Gastrocnemius medialis (tissue), 4 donors: Measurements from ENCODE around the gene DOCK8. TPM values are rescaled to one million over a fixed set of nuclear protein-coding genes. Genes with fewer than 3 reads are reported as not detected.

ENCODE experiments used
- ATAC-seq, 2 donors: fragments of 150-250 bp; one replicate each; pipeline ENCODE4 v1.9.1; 2016
- DNase-seq, 2 donors: peaks; one replicate each; pipeline ENCODE4 v3.0.0-alpha.2; 2019
- H3K27ac ChIP-seq, 4 donors: fragments of 200-600 bp; sonication (generic); 1 replicate in 1 of 4; 2 replicates in 3 of 4; pipeline ENCODE4 v1.5.1; 2016 to 2018; ENCODE audit warnings: mild to moderate bottlenecking in 2 of 4, moderate library complexity in 1 of 4
- H3K27me3 ChIP-seq, 3 donors: fragments of 200-600 bp; sonication (generic) in 2 of 3; 1 replicate in 1 of 3; 2 replicates in 2 of 3; pipeline versions ENCODE4 v1.5.1 to v1.6.0; 2016 to 2019; ENCODE audit warnings: mild to moderate bottlenecking in 1 of 3, moderate library complexity in 1 of 3
- H3K36me3 ChIP-seq, 2 donors: fragments of 200-600 bp; sonication (generic) in 1 of 2; one replicate each; pipeline ENCODE4 v1.5.1; 2017 to 2018
- H3K4me1 ChIP-seq, 2 donors: fragments of 200-600 bp; sonication (generic) in 1 of 2; one replicate each; pipeline ENCODE4 v1.5.1; 2016 to 2017; ENCODE audit warnings: mild to moderate bottlenecking in 2 of 2
- H3K4me3 ChIP-seq, 4 donors: fragments of 200-600 bp; sonication (generic) in 3 of 4; 1 replicate in 1 of 4; 2 replicates in 3 of 4; pipeline ENCODE4 v1.5.1; 2016 to 2019; ENCODE audit warnings: mild to moderate bottlenecking in 2 of 4
- H3K9me3 ChIP-seq, 3 donors: fragments of 200-600 bp; sonication (generic) in 2 of 3; 1 replicate in 1 of 3; 2 replicates in 2 of 3; pipeline ENCODE4 v1.5.1; 2016 to 2019
- POLR2A ChIP-seq, 2 donors: fragments of 450-650 bp; IDR thresholded peaks; one replicate each; pipeline ENCODE4 v1.6.1; 2017; ENCODE audit warnings: antibody characterized with exemption in 2 of 2, mild to moderate bottlenecking in 2 of 2, moderate library complexity in 2 of 2
- in situ Hi-C, 4 donors: fragments of 200-750 bp; cut with MboI; loops; one replicate each; pipeline versions ENCODE4 v1.15.0 to v1.8.0; 2017; ENCODE audit warnings: low sequenced_read_pairs in 4 of 4
- intact Hi-C: fragments of 100-400 bp; cut with DNase I; formaldehyde crosslinking; loops from one replicate; pipeline ENCODE4 v1.15.1; 2023; ENCODE audit warnings: low total_unique reads
- total RNA-seq, 4 donors: library from RNA; depleted of rRNA; stranded (reverse); fragments of >200 nt; gene quantifications; one replicate each; pipeline versions ENCODE4 v1.1.0 to v1.2.3, GENCODE V29; 2016
- TF ChIP-seq, protein P1 (sequence below), 5 experiments: fragments of 450-650 bp in 3 of 5; fragments of 200-600 bp in 2 of 5; sonication (generic) in 2 of 5; IDR thresholded peaks in 4 of 5; conservative IDR thresholded peaks in 1 of 5; 1 replicate in 4 of 5; 2 replicates in 1 of 5; pipeline ENCODE4 v1.5.1; 2016 to 2019; ENCODE audit warnings: antibody characterized with exemption in 5 of 5, mild to moderate bottlenecking in 3 of 5, moderate library complexity in 3 of 5

DOCK8 gene
- total RNA-seq, 4 donors from 2014 or later, result 0.80 to 2.8 (median 2.0) TPM

DNA sequence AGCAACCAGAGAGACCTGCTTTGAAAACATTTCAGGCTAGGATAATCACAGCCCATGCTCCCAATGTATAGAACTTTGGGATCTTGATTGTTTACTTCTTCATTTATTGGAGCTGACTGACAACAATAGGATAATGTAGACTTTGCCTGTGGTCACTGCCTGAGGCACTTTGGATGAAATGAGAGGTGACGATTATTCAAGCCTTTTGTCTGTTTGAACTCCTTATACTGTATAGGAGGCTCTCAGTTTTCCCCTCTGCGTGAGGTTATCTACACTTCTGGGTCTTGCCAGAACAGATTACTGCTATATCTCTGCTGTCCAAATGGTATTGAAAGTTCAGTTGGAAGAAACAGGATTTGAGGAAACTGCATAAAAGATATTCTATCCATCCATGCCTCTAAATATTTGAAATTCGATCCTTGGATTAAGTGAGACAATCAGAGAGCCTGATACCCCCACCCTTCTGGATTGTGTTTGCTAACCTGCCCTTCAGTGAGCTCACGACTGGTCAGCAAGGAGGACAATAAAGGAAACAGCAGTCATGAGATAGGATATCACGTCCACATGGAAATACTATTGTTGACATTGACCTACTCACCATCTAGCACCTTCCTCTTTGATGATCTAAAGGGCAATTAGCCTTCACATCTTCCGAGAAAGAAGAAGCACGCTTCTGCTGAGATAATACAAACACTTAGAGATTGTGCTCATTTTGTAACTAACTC, 98.1 kb downstream of the DOCK8 start:
- in situ Hi-C loops, result no loop called here
- H3K27me3 ChIP-seq, result no peaks in the 10 kb centered on the region
- intact Hi-C loops, result no loop called here
- no peak for DNase-seq
- ATAC-seq, result no peak
- H3K4me3 ChIP-seq, result no peak overlapping the region
- H3K4me1 ChIP-seq, result no peaks in the 10 kb centered on the region
- TF ChIP-seq, protein P1, sequence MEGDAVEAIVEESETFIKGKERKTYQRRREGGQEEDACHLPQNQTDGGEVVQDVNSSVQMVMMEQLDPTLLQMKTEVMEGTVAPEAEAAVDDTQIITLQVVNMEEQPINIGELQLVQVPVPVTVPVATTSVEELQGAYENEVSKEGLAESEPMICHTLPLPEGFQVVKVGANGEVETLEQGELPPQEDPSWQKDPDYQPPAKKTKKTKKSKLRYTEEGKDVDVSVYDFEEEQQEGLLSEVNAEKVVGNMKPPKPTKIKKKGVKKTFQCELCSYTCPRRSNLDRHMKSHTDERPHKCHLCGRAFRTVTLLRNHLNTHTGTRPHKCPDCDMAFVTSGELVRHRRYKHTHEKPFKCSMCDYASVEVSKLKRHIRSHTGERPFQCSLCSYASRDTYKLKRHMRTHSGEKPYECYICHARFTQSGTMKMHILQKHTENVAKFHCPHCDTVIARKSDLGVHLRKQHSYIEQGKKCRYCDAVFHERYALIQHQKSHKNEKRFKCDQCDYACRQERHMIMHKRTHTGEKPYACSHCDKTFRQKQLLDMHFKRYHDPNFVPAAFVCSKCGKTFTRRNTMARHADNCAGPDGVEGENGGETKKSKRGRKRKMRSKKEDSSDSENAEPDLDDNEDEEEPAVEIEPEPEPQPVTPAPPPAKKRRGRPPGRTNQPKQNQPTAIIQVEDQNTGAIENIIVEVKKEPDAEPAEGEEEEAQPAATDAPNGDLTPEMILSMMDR (IDR thresholded peaks at IDR 0.05 in 4 of 5, conservative IDR thresholded peaks at IDR 0.05 in 1 of 5), result no peak
- no peak for TF ChIP-seq POLR2A (IDR thresholded peaks at IDR 0.05)
- no peaks in the 10 kb centered on the region for H3K9me3 ChIP-seq
- H3K27ac ChIP-seq, result no peak overlapping the region
- no peaks in the 10 kb centered on the region for H3K36me3 ChIP-seq

DNA sequence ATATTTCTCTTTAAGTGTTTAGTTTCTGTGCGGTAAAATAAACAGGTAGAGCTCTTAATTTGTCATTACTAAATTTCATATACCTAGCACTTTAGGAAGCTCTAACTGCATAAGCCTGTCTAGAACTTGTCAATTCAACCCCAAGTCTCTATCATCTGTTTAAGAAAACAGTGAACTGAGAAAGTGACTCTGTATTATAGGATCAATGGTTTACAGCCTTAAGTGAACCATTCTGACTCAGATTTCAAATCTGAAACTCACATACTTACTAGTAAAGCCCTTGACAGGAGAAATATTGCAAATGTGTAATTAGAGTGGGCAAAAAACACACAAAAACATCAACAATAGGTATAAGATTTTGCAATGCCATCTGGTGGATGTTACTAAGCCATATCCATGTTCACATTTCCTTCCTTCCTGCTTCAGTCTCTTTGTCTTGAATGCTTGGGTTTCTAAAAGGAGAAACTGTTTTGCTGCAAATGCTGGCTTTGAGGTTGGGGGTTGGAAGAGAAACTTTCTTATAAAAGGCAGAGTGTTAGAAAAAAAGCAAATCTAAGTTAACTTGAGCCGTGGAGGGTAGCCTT, 101.8 kb downstream of the DOCK8 start:
- TF ChIP-seq, protein P1 (IDR thresholded peaks at IDR 0.05 in 4 of 5, conservative IDR thresholded peaks at IDR 0.05 in 1 of 5), result no peak
- TF ChIP-seq POLR2A (IDR thresholded peaks at IDR 0.05), result no peak
- intact Hi-C loops, result no loop called here

GRCh38 chr9:318646-319045, 104.0 kb downstream of the DOCK8 start:
- in situ Hi-C loops, result no loop called here
- intact Hi-C loops, result no loop called here

More for the DNA sequence above, 101.8 kb downstream of the DOCK8 start:
- no peaks in the 10 kb centered on the region for H3K4me1 ChIP-seq
- no peak overlapping the region for H3K27ac ChIP-seq
- ATAC-seq (no peak), DNase-seq (no peak)
- H3K36me3 ChIP-seq, result no peaks in the 10 kb centered on the region
- H3K4me3 ChIP-seq, result no peak overlapping the region
- in situ Hi-C loops, result no loop called here
- no peaks in the 10 kb centered on the region for H3K9me3 ChIP-seq
- no peaks in the 10 kb centered on the region for H3K27me3 ChIP-seq

GRCh38 chr9:324971-325370, 110.3 kb downstream of the DOCK8 start:
- in situ Hi-C loops (no loop called here), intact Hi-C loops (no loop called here)
- ATAC-seq, result no peak
- Histone ChIP-seq H3K4me1 (no peaks in the 10 kb centered on the region), H3K9me3 (no peaks in the 10 kb centered on the region), H3K27ac (no peak overlapping the region), H3K4me3 (no peak overlapping the region), H3K36me3 (no peaks in the 10 kb centered on the region), H3K27me3 (no peaks in the 10 kb centered on the region)
- no peak for DNase-seq
- TF ChIP-seq POLR2A (IDR thresholded peaks at IDR 0.05), result no peak
- TF ChIP-seq, protein P1 (IDR thresholded peaks at IDR 0.05 in 4 of 5, conservative IDR thresholded peaks at IDR 0.05 in 1 of 5), result no peak

More at GRCh38 chr9:318646-319045, 104.0 kb downstream of the DOCK8 start:
- no peaks in the 10 kb centered on the region for H3K4me1 ChIP-seq
- no peak overlapping the region for H3K4me3 ChIP-seq
- no peak for ATAC-seq
- no peak for DNase-seq
- H3K27ac ChIP-seq, result no peak overlapping the region
- H3K9me3 ChIP-seq, result no peaks in the 10 kb centered on the region
- H3K27me3 ChIP-seq, result no peaks in the 10 kb centered on the region
- TF ChIP-seq, protein P1 (IDR thresholded peaks at IDR 0.05 in 4 of 5, conservative IDR thresholded peaks at IDR 0.05 in 1 of 5), result no peak
- no peaks in the 10 kb centered on the region for H3K36me3 ChIP-seq
